MM.1S (cell line): ENCODE measurements around the gene MRPL41.
"Not testable (repeated sequence)": the region's sequence is repeated elsewhere in the genome, so short reads cannot be mapped to it uniquely, and the experiment has no call there.

Experiments
- DNase-seq: peaks from one replicate; pipeline ENCODE4 v3.0.0-alpha.2; 2015
- H2AFZ ChIP-seq: fragments of 300-600 bp; sonication (generic); 2 replicates; pipeline ENCODE4 v1.6.0; 2016; ENCODE audit warnings: antibody characterized with exemption, low read length
- H3F3A ChIP-seq: fragments of 300-600 bp; sonication (generic); 2 replicates; pipeline ENCODE4 v1.6.1; 2016; ENCODE audit warnings: mild to moderate bottlenecking, antibody characterized with exemption, low read length, moderate library complexity, mixed read lengths; ENCODE audit not compliant: insufficient read depth
- H3K27ac ChIP-seq: fragments of 300-600 bp; sonication (generic); 2 replicates; pipeline ENCODE4 v1.5.1; 2016; ENCODE audit warnings: mild to moderate bottlenecking, low read length
- H3K27me3 ChIP-seq: fragments of 300-600 bp; sonication (generic); replicated peaks from 2 replicates; pipeline ENCODE4 v1.6.0; 2016; ENCODE audit warnings: low read length; ENCODE audit not compliant: insufficient read depth
- H3K36me3 ChIP-seq: fragments of 300-600 bp; sonication (generic); replicated peaks from 2 replicates; pipeline ENCODE4 v1.6.1; 2016; ENCODE audit warnings: mild to moderate bottlenecking, low read length, mixed read lengths; ENCODE audit not compliant: insufficient read depth
- H3K4me1 ChIP-seq: fragments of 300-600 bp; sonication (generic); 2 replicates; pipeline ENCODE4 v1.6.1; 2016; ENCODE audit warnings: low read length, mixed read lengths
- H3K4me2 ChIP-seq: fragments of 300-600 bp; sonication (generic); 2 replicates; pipeline ENCODE4 v1.6.0; 2016; ENCODE audit warnings: low read depth, low read length
- H3K4me3 ChIP-seq: fragments of 300-600 bp; sonication (generic); 2 replicates; pipeline ENCODE4 v1.5.1; 2016; ENCODE audit warnings: low read length, mixed read lengths
- H3K79me2 ChIP-seq: fragments of 300-600 bp; sonication (generic); 2 replicates; pipeline ENCODE4 v1.6.1; 2016; ENCODE audit warnings: mixed run types, low read length, mixed read lengths
- H3K9ac ChIP-seq: fragments of 300-600 bp; sonication (generic); 2 replicates; pipeline ENCODE4 v1.6.1; 2016; ENCODE audit warnings: low read length, mixed read lengths
- H3K9me2 ChIP-seq: fragments of 300-600 bp; sonication (generic); replicated peaks from 2 replicates; pipeline ENCODE4 v1.6.1; 2016; ENCODE audit warnings: mild to moderate bottlenecking, low read length, mixed read lengths; ENCODE audit not compliant: insufficient read depth
- H3K9me3 ChIP-seq: fragments of 300-600 bp; sonication (generic); replicated peaks from 2 replicates; pipeline ENCODE4 v1.6.1; 2016; ENCODE audit warnings: mild to moderate bottlenecking, low read length, mixed read lengths; ENCODE audit not compliant: insufficient read depth
- H4K20me1 ChIP-seq: fragments of 300-600 bp; sonication (generic); 2 replicates; pipeline ENCODE4 v1.6.1; 2016; ENCODE audit warnings: mild to moderate bottlenecking, low read length, moderate library complexity, mixed read lengths; ENCODE audit not compliant: insufficient read depth
- CTCF ChIP-seq: fragments of 300-600 bp; sonication (generic); IDR thresholded peaks from 2 replicates; pipeline ENCODE4 v1.5.1; 2016; ENCODE audit warnings: antibody characterized with exemption, low read length, mixed read lengths
- EZH2 ChIP-seq: fragments of 300-600 bp; sonication (generic); optimal IDR thresholded peaks from 2 replicates; pipeline ENCODE3; 2017; ENCODE audit warnings: low read depth, mild to moderate bottlenecking, antibody characterized with exemption, low read length, mixed read lengths
- EZH2phosphoT487 ChIP-seq: fragments of 300-600 bp; sonication (generic); IDR thresholded peaks from 2 replicates; pipeline ENCODE4 v1.6.1; 2018; ENCODE audit warnings: antibody characterized with exemption, low read length

Gene MRPL41

GRCh38 chr9:137516144-137516917 is 35.3 kb upstream of the MRPL41 start:
- no peaks in the 10 kb centered on the region for H3K36me3 ChIP-seq
- TF ChIP-seq EZH2 (no peak), CTCF (no peak), EZH2phosphoT487 (no peak)
- H2AFZ ChIP-seq, result no peak overlapping the region
- no peak overlapping the region for H3K4me3 ChIP-seq
- peaks cover 16% of the 10 kb centered on the region for H3F3A ChIP-seq
- no peak for DNase-seq
- H3K27ac ChIP-seq, result no peak overlapping the region
- no peaks in the 10 kb centered on the region for H3K9me3 ChIP-seq
- H3K79me2 ChIP-seq, result no peaks in the 10 kb centered on the region
- no peaks in the 10 kb centered on the region for H3K9me2 ChIP-seq
- H3K4me1 ChIP-seq, result peaks cover 17% of the 10 kb centered on the region
- H4K20me1 ChIP-seq, result no peaks in the 10 kb centered on the region
- no peak overlapping the region for H3K9ac ChIP-seq
- H3K4me2 ChIP-seq, result no peak overlapping the region
- no peaks in the 10 kb centered on the region for H3K27me3 ChIP-seq

GRCh38 chr9:137518661-137519459 is 32.8 kb upstream of the MRPL41 start:
- not testable (repeated sequence) for H3K9ac ChIP-seq, H3K36me3 ChIP-seq, H3K9me2 ChIP-seq, H4K20me1 ChIP-seq, H2AFZ ChIP-seq, DNase-seq, H3K27me3 ChIP-seq, H3K27ac ChIP-seq, H3K4me3 ChIP-seq, H3F3A ChIP-seq, H3K79me2 ChIP-seq, H3K9me3 ChIP-seq, H3K4me2 ChIP-seq, H3K4me1 ChIP-seq

DNA sequence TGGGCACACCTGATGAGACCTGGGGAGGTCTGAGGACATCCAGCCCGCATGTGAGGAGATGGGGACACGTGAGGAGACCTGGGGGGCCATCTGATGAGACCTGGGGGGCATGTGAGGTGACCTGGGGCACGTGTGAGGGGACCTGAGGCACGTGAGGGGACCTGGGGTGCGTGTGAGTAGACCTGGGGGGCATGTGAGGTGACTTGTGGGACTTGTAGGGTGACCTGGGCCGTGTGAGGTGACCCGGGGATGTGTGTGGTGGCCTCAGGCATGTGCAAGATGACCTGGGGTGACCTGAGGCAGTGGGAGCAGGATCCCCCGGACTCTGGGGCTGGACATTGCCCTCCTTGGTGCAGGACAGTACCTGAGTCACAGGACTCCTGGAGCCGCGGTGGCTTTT is 32.1 kb upstream of the MRPL41 start:
- no peaks in the 10 kb centered on the region for H3K4me1 ChIP-seq
- no peaks in the 10 kb centered on the region for H3K9me2 ChIP-seq
- DNase-seq, result no peak
- no peak overlapping the region for H3K9ac ChIP-seq
- H3K4me2 ChIP-seq, result no peak overlapping the region
- H3K79me2 ChIP-seq, result no peaks in the 10 kb centered on the region
- H3K36me3 ChIP-seq, result no peaks in the 10 kb centered on the region
- no peak for TF ChIP-seq EZH2
- H3F3A ChIP-seq, result no peaks in the 10 kb centered on the region
- no peak overlapping the region for H3K27ac ChIP-seq
- no peak overlapping the region for H2AFZ ChIP-seq
- H3K9me3 ChIP-seq, result no peaks in the 10 kb centered on the region
- H3K27me3 ChIP-seq, result no peaks in the 10 kb centered on the region
- H3K4me3 ChIP-seq, result no peak overlapping the region
- no peaks in the 10 kb centered on the region for H4K20me1 ChIP-seq

GRCh38 chr9:137520614-137521404 is 30.9 kb upstream of the MRPL41 start:
- no peak for DNase-seq
- Histone ChIP-seq H3F3A (no peaks in the 10 kb centered on the region), H3K9me2 (no peaks in the 10 kb centered on the region), H4K20me1 (no peaks in the 10 kb centered on the region), H3K79me2 (no peaks in the 10 kb centered on the region), H2AFZ (no peak overlapping the region), H3K4me2 (no peak overlapping the region), H3K27me3 (no peaks in the 10 kb centered on the region), H3K9me3 (no peaks in the 10 kb centered on the region), H3K9ac (no peak overlapping the region), H3K4me1 (no peaks in the 10 kb centered on the region), H3K27ac (no peak overlapping the region), H3K36me3 (no peaks in the 10 kb centered on the region), H3K4me3 (no peak overlapping the region)
- TF ChIP-seq EZH2phosphoT487 (no peak), CTCF (no peak), EZH2 (no peak)
